ENCODE results near the gene DXO. TPM values are rescaled to one million over a fixed set of nuclear protein-coding genes. Genes with fewer than 3 reads are reported as not detected.
"Not testable (repeated sequence)": the region's sequence is repeated elsewhere in the genome, so short reads cannot be mapped to it uniquely, and the experiment has no call there.

The DXO gene
- total and polyA plus RNA-seq, 2 donors (not counting 1 experiment from before 2014, with no cell fraction given), result 36.1 to 150 TPM

- H3K4me3 ChIP-seq (ENCODE audit: control extremely low read depth in 1 of 5, extremely low read depth in 1 of 5, insufficient read depth in 1 of 5, low read depth in 2 of 5, low read length in 4 of 5); intact Hi-C loops (cut with micrococcal nuclease); H3K79me2 ChIP-seq (ENCODE audit: control insufficient read depth, insufficient read depth, low read length); H2AFZ ChIP-seq (ENCODE audit: insufficient read depth, low read depth, low read length, poor library complexity, severe bottlenecking); CTCF ChIA-PET; H3K27ac ChIP-seq (ENCODE audit: low read length in 2 of 2); H3K27me3 ChIP-seq (replicated peaks in 1 of 4; ENCODE audit: control extremely low read depth in 1 of 4, control insufficient read depth in 3 of 4, insufficient read depth in 4 of 4, low read length in 3 of 4); H3K9ac ChIP-seq (ENCODE audit: low read length); H3K9me3 ChIP-seq (ENCODE audit: control extremely low read depth in 1 of 3, control insufficient read depth in 2 of 3, insufficient read depth in 1 of 3, low read length in 2 of 3); H3K4me1 Mint-ChIP-seq; H4K20me1 ChIP-seq (ENCODE audit: control insufficient read depth, insufficient read depth, low read length, poor library complexity, severe bottlenecking); H3K27me3 Mint-ChIP-seq; DNase-seq; H3K9me3 Mint-ChIP-seq (ENCODE audit: insufficient read depth); H3K36me3 ChIP-seq (replicated peaks in 1 of 2; ENCODE audit: control extremely low read depth in 1 of 2, control insufficient read depth in 1 of 2, extremely low read depth in 1 of 2, insufficient read depth in 2 of 2, low read length in 1 of 2); H3K4me2 ChIP-seq (replicated peaks; ENCODE audit: low read depth, low read length, poor library complexity, severe bottlenecking); POLR2A ChIA-PET; H3K27ac Mint-ChIP-seq; H3K4me1 ChIP-seq (ENCODE audit: control insufficient read depth in 2 of 2, insufficient read depth in 2 of 2, low read length in 2 of 2); H3K4me3 Mint-ChIP-seq: not testable (repeated sequence)
- ATAC-seq (ENCODE audit: low read depth), result peak; percentile 47
- 74% methylated on average over 7 of the region's 13 CpGs for WGBS (ENCODE audit: insufficient coverage)
Measured at GRCh38 chr6:32004864-32005537, 33.1 kb upstream of the DXO start.

- H3K9me3 ChIP-seq (ENCODE audit: control extremely low read depth in 1 of 3, control insufficient read depth in 2 of 3, insufficient read depth in 1 of 3, low read length in 2 of 3); H3K9me3 Mint-ChIP-seq (ENCODE audit: insufficient read depth); H3K27me3 ChIP-seq (replicated peaks in 1 of 4; ENCODE audit: control extremely low read depth in 1 of 4, control insufficient read depth in 3 of 4, insufficient read depth in 4 of 4, low read length in 3 of 4); H3K4me1 ChIP-seq (ENCODE audit: control insufficient read depth in 2 of 2, insufficient read depth in 2 of 2, low read length in 2 of 2); H4K20me1 ChIP-seq (ENCODE audit: control insufficient read depth, insufficient read depth, low read length, poor library complexity, severe bottlenecking); H3K4me3 ChIP-seq (ENCODE audit: control extremely low read depth in 1 of 5, extremely low read depth in 1 of 5, insufficient read depth in 1 of 5, low read depth in 2 of 5, low read length in 4 of 5); H3K27ac ChIP-seq (ENCODE audit: low read length in 2 of 2); H3K4me3 Mint-ChIP-seq; H3K27ac Mint-ChIP-seq; POLR2A ChIA-PET; ATAC-seq (ENCODE audit: low read depth); H2AFZ ChIP-seq (ENCODE audit: insufficient read depth, low read depth, low read length, poor library complexity, severe bottlenecking); H3K9ac ChIP-seq (ENCODE audit: low read length); H3K4me2 ChIP-seq (replicated peaks; ENCODE audit: low read depth, low read length, poor library complexity, severe bottlenecking); H3K36me3 ChIP-seq (replicated peaks in 1 of 2; ENCODE audit: control extremely low read depth in 1 of 2, control insufficient read depth in 1 of 2, extremely low read depth in 1 of 2, insufficient read depth in 2 of 2, low read length in 1 of 2); CTCF ChIA-PET; H3K79me2 ChIP-seq (ENCODE audit: control insufficient read depth, insufficient read depth, low read length); H3K27me3 Mint-ChIP-seq; intact Hi-C loops (cut with micrococcal nuclease); DNase-seq; H3K4me1 Mint-ChIP-seq: not testable (repeated sequence)
- no CpG with 5 or more reads among the region's 4 CpGs for WGBS (ENCODE audit: insufficient coverage)
Measured at GRCh38 chr6:32004393-32004792, 32.5 kb upstream of the DXO start.

DNA sequence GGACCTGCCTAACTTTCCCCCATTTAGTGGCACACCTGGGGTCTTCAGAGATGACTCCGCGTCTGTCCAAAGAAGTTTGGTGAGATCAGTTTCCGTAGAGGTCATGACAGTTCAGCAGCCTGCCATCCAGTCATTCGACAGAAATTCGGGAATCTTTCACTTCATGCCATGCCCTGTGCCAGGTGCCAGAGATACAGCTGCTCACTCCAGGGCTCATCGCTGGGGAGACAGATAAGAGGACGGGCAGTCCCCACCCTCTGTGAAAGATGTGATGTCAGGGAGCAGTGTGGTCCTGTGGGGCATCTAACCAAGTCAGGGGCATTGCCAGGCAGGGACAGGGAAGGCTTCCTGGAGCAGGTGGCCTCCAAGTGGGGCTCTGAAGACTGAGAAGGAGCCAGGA, 31.4 kb upstream of the DXO start:
- WGBS (ENCODE audit: insufficient coverage), result no CpG with 5 or more reads among the region's 7 CpGs
- H3K36me3 ChIP-seq (replicated peaks in 1 of 2; ENCODE audit: control extremely low read depth in 1 of 2, control insufficient read depth in 1 of 2, extremely low read depth in 1 of 2, insufficient read depth in 2 of 2, low read length in 1 of 2); POLR2A ChIA-PET; H3K27ac Mint-ChIP-seq; H3K4me3 Mint-ChIP-seq; H2AFZ ChIP-seq (ENCODE audit: insufficient read depth, low read depth, low read length, poor library complexity, severe bottlenecking); ATAC-seq (ENCODE audit: low read depth); H3K27me3 Mint-ChIP-seq; H3K9me3 Mint-ChIP-seq (ENCODE audit: insufficient read depth); intact Hi-C loops (cut with micrococcal nuclease); DNase-seq; CTCF ChIA-PET; H3K27ac ChIP-seq (ENCODE audit: low read length in 2 of 2); H3K4me3 ChIP-seq (ENCODE audit: control extremely low read depth in 1 of 5, extremely low read depth in 1 of 5, insufficient read depth in 1 of 5, low read depth in 2 of 5, low read length in 4 of 5); H4K20me1 ChIP-seq (ENCODE audit: control insufficient read depth, insufficient read depth, low read length, poor library complexity, severe bottlenecking); H3K4me2 ChIP-seq (replicated peaks; ENCODE audit: low read depth, low read length, poor library complexity, severe bottlenecking); H3K4me1 Mint-ChIP-seq; H3K27me3 ChIP-seq (replicated peaks in 1 of 4; ENCODE audit: control extremely low read depth in 1 of 4, control insufficient read depth in 3 of 4, insufficient read depth in 4 of 4, low read length in 3 of 4); H3K9me3 ChIP-seq (ENCODE audit: control extremely low read depth in 1 of 3, control insufficient read depth in 2 of 3, insufficient read depth in 1 of 3, low read length in 2 of 3); H3K4me1 ChIP-seq (ENCODE audit: control insufficient read depth in 2 of 2, insufficient read depth in 2 of 2, low read length in 2 of 2); H3K9ac ChIP-seq (ENCODE audit: low read length); H3K79me2 ChIP-seq (ENCODE audit: control insufficient read depth, insufficient read depth, low read length): not testable (repeated sequence)

GRCh38 chr6:32002546-32003268, 30.8 kb upstream of the DXO start:
- POLR2A ChIA-PET; H3K79me2 ChIP-seq (ENCODE audit: control insufficient read depth, insufficient read depth, low read length); H3K9ac ChIP-seq (ENCODE audit: low read length); H3K4me1 ChIP-seq (ENCODE audit: control insufficient read depth in 2 of 2, insufficient read depth in 2 of 2, low read length in 2 of 2); DNase-seq; H3K27ac Mint-ChIP-seq; intact Hi-C loops (cut with micrococcal nuclease); H3K27me3 ChIP-seq (replicated peaks in 1 of 4; ENCODE audit: control extremely low read depth in 1 of 4, control insufficient read depth in 3 of 4, insufficient read depth in 4 of 4, low read length in 3 of 4); H2AFZ ChIP-seq (ENCODE audit: insufficient read depth, low read depth, low read length, poor library complexity, severe bottlenecking); H3K27ac ChIP-seq (ENCODE audit: low read length in 2 of 2); H4K20me1 ChIP-seq (ENCODE audit: control insufficient read depth, insufficient read depth, low read length, poor library complexity, severe bottlenecking); H3K9me3 ChIP-seq (ENCODE audit: control extremely low read depth in 1 of 3, control insufficient read depth in 2 of 3, insufficient read depth in 1 of 3, low read length in 2 of 3); ATAC-seq (ENCODE audit: low read depth); CTCF ChIA-PET; H3K36me3 ChIP-seq (replicated peaks in 1 of 2; ENCODE audit: control extremely low read depth in 1 of 2, control insufficient read depth in 1 of 2, extremely low read depth in 1 of 2, insufficient read depth in 2 of 2, low read length in 1 of 2); H3K9me3 Mint-ChIP-seq (ENCODE audit: insufficient read depth); H3K4me2 ChIP-seq (replicated peaks; ENCODE audit: low read depth, low read length, poor library complexity, severe bottlenecking); H3K27me3 Mint-ChIP-seq; H3K4me3 ChIP-seq (ENCODE audit: control extremely low read depth in 1 of 5, extremely low read depth in 1 of 5, insufficient read depth in 1 of 5, low read depth in 2 of 5, low read length in 4 of 5); H3K4me3 Mint-ChIP-seq; H3K4me1 Mint-ChIP-seq: not testable (repeated sequence)
- WGBS (ENCODE audit: insufficient coverage), result no CpG with 5 or more reads among the region's 15 CpGs

Measured in B cell (primary cell).